IMR-90 (cell line): ENCODE results near the gene SDHAF4.

Experiments used
- CHD1 ChIP-seq: IDR thresholded peaks from 2 replicates; pipeline ENCODE4 v1.6.1; 2012; ENCODE audit warnings: low read depth, low read length, improper control_type of control experiment
- CTCF ChIP-seq: conservative IDR thresholded peaks from 2 replicates; pipeline ENCODE4 v1.5.1; 2012; ENCODE audit warnings: mild to moderate bottlenecking, low read depth, low read length, improper control_type of control experiment
- MXI1 ChIP-seq: IDR thresholded peaks from 2 replicates; pipeline ENCODE4 v1.6.1; 2012; ENCODE audit warnings: low read depth, mild to moderate bottlenecking, low read length, moderate library complexity, borderline replicate concordance
- POLR2A ChIP-seq: IDR thresholded peaks from 2 replicates; pipeline ENCODE4 v1.6.1; 2012; ENCODE audit warnings: mild to moderate bottlenecking, low read depth, low read length
- RAD21 ChIP-seq: IDR thresholded peaks from 2 replicates; pipeline ENCODE4 v1.6.1; 2012; ENCODE audit warnings: low read length, improper control_type of control experiment
- RCOR1 ChIP-seq: IDR thresholded peaks from 2 replicates; pipeline ENCODE4 v1.6.1; 2012; ENCODE audit warnings: mild to moderate bottlenecking, low read length, improper control_type of control experiment; ENCODE audit not compliant: insufficient replicate concordance
- SMC3 ChIP-seq: fragments of 150-350 bp; IDR thresholded peaks from 2 replicates; pipeline ENCODE4 v1.6.1; 2016; ENCODE audit warnings: low read depth, mild to moderate bottlenecking, antibody characterized with exemption, low read length, moderate library complexity

- TF ChIP-seq CTCF (no peak), POLR2A (no peak), CHD1 (no peak), RAD21 (no peak), MXI1 (no peak), RCOR1 (no peak), SMC3 (no peak)
Measured at GRCh38 chr6:70530023-70530422, 36.7 kb upstream of the SDHAF4 start.
